ENCODE data around the gene ENKUR.

DNA sequence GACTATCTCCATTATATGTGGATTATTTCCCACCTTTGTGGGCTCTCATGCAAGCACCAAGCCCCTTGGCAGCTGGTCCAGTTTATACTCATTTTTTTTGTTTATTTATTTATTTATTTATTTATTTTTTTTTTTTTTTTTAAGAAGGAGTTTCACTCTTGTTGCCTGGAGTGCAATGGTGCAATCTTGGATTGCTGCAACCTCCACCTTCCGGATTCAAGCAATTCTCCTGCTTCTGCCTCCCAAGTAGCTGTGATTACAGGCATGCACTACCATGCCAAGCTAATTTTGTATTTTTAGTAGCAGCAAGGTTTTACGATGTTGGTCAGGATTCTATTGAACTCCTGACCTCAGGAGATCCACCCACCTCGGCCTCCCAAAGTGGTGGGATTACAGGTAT lies 66.3 kb downstream of the ENKUR start:
- TF ChIP-seq SUZ12 (IDR thresholded peaks at IDR 0.05; ENCODE audit: extremely low read depth, insufficient read depth, insufficient read length) (no peak), YY1 (IDR thresholded peaks at IDR 0.05; ENCODE audit: insufficient read depth, insufficient read length) (no peak), ZNF274 (IDR thresholded peaks at IDR 0.05; ENCODE audit: low read depth, low read length) (no peak)
